Skeletal muscle satellite cell (primary cell): ENCODE results near the gene MAP10.

Experiments
- H3K27me3 ChIP-seq: 2 replicates; pipeline ENCODE4 v1.7.0; 2013; ENCODE audit warnings: low read length; ENCODE audit not compliant: control insufficient read depth, insufficient read depth
- H3K36me3 ChIP-seq: 2 replicates; pipeline ENCODE4 v1.7.0; 2013; ENCODE audit warnings: mild to moderate bottlenecking, control low read depth, low read length; ENCODE audit not compliant: insufficient read depth
- H3K4me1 ChIP-seq: 2 replicates; pipeline ENCODE4 v1.7.0; 2013; ENCODE audit warnings: low read length; ENCODE audit not compliant: control insufficient read depth, insufficient read depth
- H3K4me2 ChIP-seq: 2 replicates; pipeline ENCODE4 v1.7.0; 2013; ENCODE audit warnings: mild to moderate bottlenecking, low read length
- H3K4me3 ChIP-seq: 2 replicates; pipeline ENCODE4 v1.7.0; 2013; ENCODE audit warnings: low read length
- H3K9ac ChIP-seq: 2 replicates; pipeline ENCODE4 v1.7.0; 2013; ENCODE audit warnings: mild to moderate bottlenecking, low read depth, low read length, moderate library complexity
- H3K9me3 ChIP-seq: replicated peaks from 2 replicates; pipeline ENCODE4 v1.7.0; 2013; ENCODE audit warnings: mild to moderate bottlenecking, control low read depth, low read length

Gene MAP10

GRCh38 chr1:232798920-232799319 is 6.3 kb upstream of the MAP10 start:
- Histone ChIP-seq H3K4me2 (no peak overlapping the region), H3K4me3 (no peak overlapping the region), H3K4me1 (peaks cover 2% of the 10 kb centered on the region), H3K27me3 (no peaks in the 10 kb centered on the region), H3K9ac (no peak overlapping the region), H3K9me3 (no peaks in the 10 kb centered on the region), H3K36me3 (no peaks in the 10 kb centered on the region)

GRCh38 chr1:232806186-232806510 is 932 bp downstream of the MAP10 start:
- Histone ChIP-seq H3K4me1 (peaks cover 14% of the 10 kb centered on the region), H3K9me3 (no peaks in the 10 kb centered on the region), H3K4me2 (peak overlapping the region; percentile 84), H3K27me3 (no peaks in the 10 kb centered on the region), H3K36me3 (no peaks in the 10 kb centered on the region), H3K9ac (peak overlapping the region; percentile 86), H3K4me3 (peak overlapping the region; percentile 82)

- H3K36me3 ChIP-seq = no peaks in the 10 kb centered on the region
- H3K4me3 ChIP-seq = no peak overlapping the region
- no peaks in the 10 kb centered on the region for H3K27me3 ChIP-seq
- no peak overlapping the region for H3K9ac ChIP-seq
- peaks cover 4% of the 10 kb centered on the region for H3K4me1 ChIP-seq
- H3K4me2 ChIP-seq = no peak overlapping the region
- no peaks in the 10 kb centered on the region for H3K9me3 ChIP-seq
These were observed 5.6 kb downstream of the MAP10 start for GRCh38 chr1:232810856-232811255.

- no peak overlapping the region for H3K9ac ChIP-seq
- H3K9me3 ChIP-seq = no peaks in the 10 kb centered on the region
- H3K36me3 ChIP-seq = no peaks in the 10 kb centered on the region
- no peaks in the 10 kb centered on the region for H3K27me3 ChIP-seq
- H3K4me3 ChIP-seq = no peak overlapping the region
- H3K4me2 ChIP-seq = no peak overlapping the region
- H3K4me1 ChIP-seq = no peaks in the 10 kb centered on the region
These were observed 7.3 kb downstream of the MAP10 start for GRCh38 chr1:232812560-232812959.

- no peaks in the 10 kb centered on the region for H3K9me3 ChIP-seq
- H3K4me3 ChIP-seq = no peak overlapping the region
- H3K36me3 ChIP-seq = no peaks in the 10 kb centered on the region
- H3K4me2 ChIP-seq = no peak overlapping the region
- H3K4me1 ChIP-seq = no peaks in the 10 kb centered on the region
- H3K27me3 ChIP-seq = no peaks in the 10 kb centered on the region
- H3K9ac ChIP-seq = no peak overlapping the region
These were observed 7.9 kb downstream of the MAP10 start for GRCh38 chr1:232813097-232813496.

GRCh38 chr1:232813760-232814159 is 8.5 kb downstream of the MAP10 start:
- Histone ChIP-seq H3K36me3 (no peaks in the 10 kb centered on the region), H3K4me2 (no peak overlapping the region), H3K9ac (no peak overlapping the region), H3K4me3 (no peak overlapping the region), H3K27me3 (no peaks in the 10 kb centered on the region), H3K9me3 (no peaks in the 10 kb centered on the region), H3K4me1 (no peaks in the 10 kb centered on the region)

- no peak overlapping the region for H3K4me2 ChIP-seq
- H3K36me3 ChIP-seq = no peaks in the 10 kb centered on the region
- H3K4me3 ChIP-seq = no peak overlapping the region
- no peaks in the 10 kb centered on the region for H3K4me1 ChIP-seq
- H3K9me3 ChIP-seq = no peaks in the 10 kb centered on the region
- H3K9ac ChIP-seq = no peak overlapping the region
- H3K27me3 ChIP-seq = no peaks in the 10 kb centered on the region
These were observed 11.1 kb downstream of the MAP10 start for GRCh38 chr1:232816324-232816723.

- H3K9me3 ChIP-seq = no peaks in the 10 kb centered on the region
- H3K36me3 ChIP-seq = no peaks in the 10 kb centered on the region
- H3K4me1 ChIP-seq = no peaks in the 10 kb centered on the region
- H3K9ac ChIP-seq = no peak overlapping the region
- no peaks in the 10 kb centered on the region for H3K27me3 ChIP-seq
- H3K4me2 ChIP-seq = no peak overlapping the region
- no peak overlapping the region for H3K4me3 ChIP-seq
These were observed 12.8 kb downstream of the MAP10 start for GRCh38 chr1:232818040-232818439.

- Histone ChIP-seq H3K27me3 (no peaks in the 10 kb centered on the region), H3K4me2 (no peak overlapping the region), H3K9ac (no peak overlapping the region), H3K4me3 (no peak overlapping the region), H3K9me3 (no peaks in the 10 kb centered on the region), H3K36me3 (no peaks in the 10 kb centered on the region), H3K4me1 (no peaks in the 10 kb centered on the region)
These were observed 15.2 kb downstream of the MAP10 start for GRCh38 chr1:232820431-232820830.

- Histone ChIP-seq H3K9ac (no peak overlapping the region), H3K4me2 (no peak overlapping the region), H3K4me1 (no peaks in the 10 kb centered on the region), H3K9me3 (no peaks in the 10 kb centered on the region), H3K36me3 (no peaks in the 10 kb centered on the region), H3K4me3 (no peak overlapping the region), H3K27me3 (no peaks in the 10 kb centered on the region)
These were observed 17.3 kb downstream of the MAP10 start for GRCh38 chr1:232822530-232822929.

- Histone ChIP-seq H3K4me3 (no peak overlapping the region), H3K27me3 (no peaks in the 10 kb centered on the region), H3K4me2 (no peak overlapping the region), H3K36me3 (no peaks in the 10 kb centered on the region), H3K4me1 (no peaks in the 10 kb centered on the region), H3K9ac (no peak overlapping the region), H3K9me3 (no peaks in the 10 kb centered on the region)
These were observed 21.1 kb downstream of the MAP10 start for GRCh38 chr1:232826318-232826717.

- Histone ChIP-seq H3K9ac (no peak overlapping the region), H3K9me3 (no peaks in the 10 kb centered on the region), H3K4me2 (no peak overlapping the region), H3K36me3 (no peaks in the 10 kb centered on the region), H3K4me3 (no peak overlapping the region), H3K27me3 (peaks cover 12% of the 10 kb centered on the region), H3K4me1 (no peaks in the 10 kb centered on the region)
These were observed 25.4 kb downstream of the MAP10 start for GRCh38 chr1:232830661-232831060.
